Fibroblast of the aortic adventitia (primary cell): ENCODE measurements around the gene RAB19. TPM values are rescaled to one million over a fixed set of nuclear protein-coding genes. Genes with fewer than 3 reads are reported as not detected.

Experiments used
- DNase-seq: peaks from one replicate; pipeline ENCODE4 v3.0.0-alpha.2; 2010; ENCODE audit warnings: low read depth
- H3K4me3 ChIP-seq: 2 replicates; pipeline ENCODE4 v1.5.1; 2011; ENCODE audit warnings: low read depth, mild to moderate bottlenecking, control low read depth, low read length, moderate library complexity
- small RNA-seq: library from RNA; depleted of rRNA; stranded (forward); fragments of <200 nt; gene quantifications from one replicate; pipeline ENCODE3, GENCODE V24; 2012
- total RNA-seq: library from RNA; depleted of rRNA; stranded (reverse); fragments of >200 nt; gene quantifications from 2 replicates; pipeline ENCODE4 v1.2.3, GENCODE V29; 2012; ENCODE audit warnings: low replicate concordance
- TF ChIP-seq, protein P1 (sequence below): IDR thresholded peaks from 2 replicates; pipeline ENCODE4 v1.5.1; 2011; ENCODE audit warnings: mild to moderate bottlenecking, low read length, control low read depth, inconsistent platforms; ENCODE audit not compliant: insufficient read depth

The RAB19 gene
- total RNA-seq, 1 donor = not detected

DNA sequence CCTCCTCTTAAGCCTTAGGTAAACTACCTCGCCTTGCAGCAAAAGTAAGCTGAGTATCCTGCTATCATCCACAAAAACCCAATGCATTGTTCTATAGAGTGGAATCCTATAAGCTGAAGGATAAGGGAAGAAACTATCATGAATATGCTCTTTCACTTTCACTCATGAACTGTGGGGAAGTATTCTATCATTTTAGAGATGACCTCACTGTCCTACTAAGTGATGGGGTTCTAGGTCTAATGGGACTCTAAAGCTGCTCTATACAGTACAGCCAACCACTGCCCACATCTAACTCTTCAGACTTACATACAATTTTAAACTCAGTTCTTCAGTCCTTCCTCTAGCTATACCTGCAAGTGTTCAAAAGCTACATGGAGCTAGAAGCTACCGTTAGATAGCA lies 59.3 kb downstream of the RAB19 start:
- no peak for DNase-seq
- no peak overlapping the region for H3K4me3 ChIP-seq
- TF ChIP-seq, protein P1, sequence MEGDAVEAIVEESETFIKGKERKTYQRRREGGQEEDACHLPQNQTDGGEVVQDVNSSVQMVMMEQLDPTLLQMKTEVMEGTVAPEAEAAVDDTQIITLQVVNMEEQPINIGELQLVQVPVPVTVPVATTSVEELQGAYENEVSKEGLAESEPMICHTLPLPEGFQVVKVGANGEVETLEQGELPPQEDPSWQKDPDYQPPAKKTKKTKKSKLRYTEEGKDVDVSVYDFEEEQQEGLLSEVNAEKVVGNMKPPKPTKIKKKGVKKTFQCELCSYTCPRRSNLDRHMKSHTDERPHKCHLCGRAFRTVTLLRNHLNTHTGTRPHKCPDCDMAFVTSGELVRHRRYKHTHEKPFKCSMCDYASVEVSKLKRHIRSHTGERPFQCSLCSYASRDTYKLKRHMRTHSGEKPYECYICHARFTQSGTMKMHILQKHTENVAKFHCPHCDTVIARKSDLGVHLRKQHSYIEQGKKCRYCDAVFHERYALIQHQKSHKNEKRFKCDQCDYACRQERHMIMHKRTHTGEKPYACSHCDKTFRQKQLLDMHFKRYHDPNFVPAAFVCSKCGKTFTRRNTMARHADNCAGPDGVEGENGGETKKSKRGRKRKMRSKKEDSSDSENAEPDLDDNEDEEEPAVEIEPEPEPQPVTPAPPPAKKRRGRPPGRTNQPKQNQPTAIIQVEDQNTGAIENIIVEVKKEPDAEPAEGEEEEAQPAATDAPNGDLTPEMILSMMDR = no peak

DNA sequence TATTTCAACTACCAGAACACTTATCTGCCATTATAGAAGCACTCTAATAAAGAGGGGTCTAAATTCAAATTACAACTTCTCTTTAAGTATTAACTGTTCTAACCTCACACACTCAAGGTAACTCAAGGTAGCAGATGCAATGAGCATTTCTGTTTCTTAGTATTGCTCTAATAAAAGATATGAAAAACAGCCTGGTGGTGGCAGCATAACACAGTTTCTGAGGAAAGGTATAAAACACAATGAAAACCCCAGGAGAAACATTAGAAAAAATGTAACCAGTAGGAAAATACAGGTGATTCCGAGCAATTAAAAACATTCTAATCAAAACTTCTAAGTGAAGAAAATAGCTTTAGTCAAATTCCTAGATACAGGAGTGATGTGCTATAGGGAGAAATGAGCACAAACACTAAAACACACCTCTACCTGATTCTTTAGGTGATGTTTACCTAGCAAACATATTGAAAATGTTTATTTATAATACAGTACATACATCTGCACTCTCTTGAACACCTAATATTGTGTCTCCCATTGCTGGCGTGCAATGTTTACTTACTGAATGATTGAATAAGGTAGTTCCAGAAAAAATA lies 72.0 kb downstream of the RAB19 start:
- no peak overlapping the region for H3K4me3 ChIP-seq
- TF ChIP-seq, protein P1 = peak; percentile 53

GRCh38 chr7:140476698-140477261 lies 72.9 kb downstream of the RAB19 start:
- no peak overlapping the region for H3K4me3 ChIP-seq
- TF ChIP-seq, protein P1 = no peak
- no peak for DNase-seq

More for the DNA sequence above, 72.0 kb downstream of the RAB19 start:
- DNase-seq = peak; percentile 58

Small RNA genes lying within 50 kb of the gene (small RNA-seq; reads per million reads assigned to genes)
- not detected for gene RNA5SP247
- gene RNA5SP248 = 50.7 reads per million, percentile 97 among the genes with 10 or more reads in this experiment

Other genes starting within 250 kb of the RAB19 start
- 6.6 and 6.9 TPM in 2 replicates for gene KDM7A, start 227.1 kb upstream of the RAB19 start, total RNA-seq
- gene SLC37A3, start 5.5 kb upstream of the RAB19 start, total RNA-seq = 62.3 and 74.1 TPM in 2 replicates
- 52.6 and 132 TPM in 2 replicates for gene MKRN1, start 75.4 kb downstream of the RAB19 start, total RNA-seq
- gene DENND2A, start 236.8 kb downstream of the RAB19 start, total RNA-seq = 10.8 and 17.7 TPM in 2 replicates